ENCODE results near the gene ADAM10. TPM values are rescaled to one million over a fixed set of nuclear protein-coding genes. Genes with fewer than 3 reads are reported as not detected.
A peak's percentile ranks its signal among the peaks of the same experiment; 100 is the strongest.

Gene ADAM10
- polyA plus RNA-seq, 4 donors, result 5.1 to 147 (median 18.5) TPM

- H3K4me1 ChIP-seq (ENCODE audit: control insufficient read depth in 3 of 3, insufficient read depth in 2 of 3, low read depth in 1 of 3, low read length in 2 of 3), result peaks cover 0 to 4% (median 0%) of the 10 kb centered on the region in 3 donors
- no peak for FAIRE-seq
- H3K36me3 ChIP-seq (ENCODE audit: control insufficient read depth in 3 of 3, insufficient read depth in 2 of 3, low read depth in 1 of 3, low read length in 3 of 3), result no peaks in the 10 kb centered on the region
- peak in 1 of 2 donors; percentile 48 for DNase-seq
- peaks cover 0 to 4% of the 10 kb centered on the region in 2 donors for H3K9me3 ChIP-seq (ENCODE audit: control insufficient read depth in 2 of 2, insufficient read depth in 1 of 2, low read depth in 1 of 2, low read length in 1 of 2)
- H3K27ac ChIP-seq (ENCODE audit: low read depth in 1 of 3, low read length in 2 of 3), result no peak overlapping the region
- H3K4me3 ChIP-seq (ENCODE audit: low read depth in 1 of 3, low read length in 3 of 3), result no peak overlapping the region
- 2 to 17% (median 11%) methylated on average over 2 of the region's 2 CpGs for WGBS, 3 donors
- no peaks in the 10 kb centered on the region for H3K27me3 ChIP-seq (ENCODE audit: control insufficient read depth in 3 of 3, insufficient read depth in 3 of 3, low read length in 3 of 3)
Observed at GRCh38 chr15:58568157-58568571, 181.3 kb downstream of the ADAM10 start.

DNA sequence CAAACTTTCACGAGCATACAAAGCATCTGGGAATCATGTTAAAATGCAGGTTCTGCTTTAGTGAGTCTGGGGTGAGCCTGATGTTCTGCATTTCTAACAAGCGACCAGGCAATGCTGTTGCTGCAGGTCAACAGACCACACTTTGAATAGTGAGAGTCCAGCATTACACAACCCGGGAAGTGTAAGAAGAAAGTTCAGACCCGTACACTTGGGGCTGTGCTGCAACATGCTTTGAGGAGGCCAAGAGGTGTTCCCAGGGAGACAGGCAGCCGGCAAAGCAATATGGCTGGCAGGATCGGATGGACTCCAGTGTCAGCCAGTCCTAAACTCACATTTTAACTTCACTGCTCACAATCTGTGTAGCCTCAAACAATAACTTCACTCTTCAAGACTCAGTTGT is 183.5 kb downstream of the ADAM10 start:
- H3K4me3 ChIP-seq (ENCODE audit: low read depth in 1 of 3, low read length in 3 of 3), result no peak overlapping the region
- no peak overlapping the region for H3K27ac ChIP-seq (ENCODE audit: low read depth in 1 of 3, low read length in 2 of 3)
- FAIRE-seq (no peak), DNase-seq (no peak)
- H3K36me3 ChIP-seq (ENCODE audit: control insufficient read depth in 3 of 3, insufficient read depth in 2 of 3, low read depth in 1 of 3, low read length in 3 of 3), result no peaks in the 10 kb centered on the region
- H3K27me3 ChIP-seq (ENCODE audit: control insufficient read depth in 3 of 3, insufficient read depth in 3 of 3, low read length in 3 of 3), result no peaks in the 10 kb centered on the region
- H3K9me3 ChIP-seq (ENCODE audit: control insufficient read depth in 2 of 2, insufficient read depth in 1 of 2, low read depth in 1 of 2, low read length in 1 of 2), result peaks cover 0 to 4% of the 10 kb centered on the region in 2 donors
- 86 to 94% (median 93%) methylated on average over 6 of the region's 6 CpGs for WGBS, 3 donors
- no peaks in the 10 kb centered on the region for H3K4me1 ChIP-seq (ENCODE audit: control insufficient read depth in 3 of 3, insufficient read depth in 2 of 3, low read depth in 1 of 3, low read length in 2 of 3)

- H3K36me3 ChIP-seq (ENCODE audit: control insufficient read depth in 3 of 3, insufficient read depth in 2 of 3, low read depth in 1 of 3, low read length in 3 of 3), result no peaks in the 10 kb centered on the region
- WGBS, 3 donors, result 65 to 68% (median 67%) methylated on average over 4 of the region's 4 CpGs
- DNase-seq, result no peak
- H3K4me3 ChIP-seq (ENCODE audit: low read depth in 1 of 3, low read length in 3 of 3), result no peak overlapping the region
- H3K9me3 ChIP-seq (ENCODE audit: control insufficient read depth in 2 of 2, insufficient read depth in 1 of 2, low read depth in 1 of 2, low read length in 1 of 2), result peaks cover 0 to 4% of the 10 kb centered on the region in 2 donors
- no peaks in the 10 kb centered on the region for H3K27me3 ChIP-seq (ENCODE audit: control insufficient read depth in 3 of 3, insufficient read depth in 3 of 3, low read length in 3 of 3)
- FAIRE-seq, result no peak
- H3K27ac ChIP-seq (ENCODE audit: low read depth in 1 of 3, low read length in 2 of 3), result no peak overlapping the region
- no peaks in the 10 kb centered on the region for H3K4me1 ChIP-seq (ENCODE audit: control insufficient read depth in 3 of 3, insufficient read depth in 2 of 3, low read depth in 1 of 3, low read length in 2 of 3)
Observed at GRCh38 chr15:58565619-58566018, 183.9 kb downstream of the ADAM10 start.

GRCh38 chr15:58564981-58565380 is 184.5 kb downstream of the ADAM10 start:
- no peak for DNase-seq
- peaks cover 0 to 4% of the 10 kb centered on the region in 2 donors for H3K9me3 ChIP-seq (ENCODE audit: control insufficient read depth in 2 of 2, insufficient read depth in 1 of 2, low read depth in 1 of 2, low read length in 1 of 2)

GRCh38 chr15:58562135-58562534 is 187.4 kb downstream of the ADAM10 start:
- WGBS, 3 donors, result 42 to 83% (median 82%) methylated on average over 3 of the region's 3 CpGs
- DNase-seq, result no peak
- Histone ChIP-seq H3K4me1 (ENCODE audit: control insufficient read depth in 3 of 3, insufficient read depth in 2 of 3, low read depth in 1 of 3, low read length in 2 of 3) (no peaks in the 10 kb centered on the region), H3K36me3 (ENCODE audit: control insufficient read depth in 3 of 3, insufficient read depth in 2 of 3, low read depth in 1 of 3, low read length in 3 of 3) (no peaks in the 10 kb centered on the region), H3K4me3 (ENCODE audit: low read depth in 1 of 3, low read length in 3 of 3) (no peak overlapping the region), H3K27me3 (ENCODE audit: control insufficient read depth in 3 of 3, insufficient read depth in 3 of 3, low read length in 3 of 3) (no peaks in the 10 kb centered on the region), H3K9me3 (ENCODE audit: control insufficient read depth in 2 of 2, insufficient read depth in 1 of 2, low read depth in 1 of 2, low read length in 1 of 2) (no peaks in the 10 kb centered on the region), H3K27ac (ENCODE audit: low read depth in 1 of 3, low read length in 2 of 3) (no peak overlapping the region)
- no peak for FAIRE-seq

More at GRCh38 chr15:58564981-58565380, 184.5 kb downstream of the ADAM10 start:
- no peaks in the 10 kb centered on the region for H3K4me1 ChIP-seq (ENCODE audit: control insufficient read depth in 3 of 3, insufficient read depth in 2 of 3, low read depth in 1 of 3, low read length in 2 of 3)
- no peak for FAIRE-seq
- 34 to 70% (median 63%) methylated on average over 5 to 6 of the region's 6 CpGs for WGBS, 3 donors
- H3K36me3 ChIP-seq (ENCODE audit: control insufficient read depth in 3 of 3, insufficient read depth in 2 of 3, low read depth in 1 of 3, low read length in 3 of 3), result no peaks in the 10 kb centered on the region
- no peak overlapping the region for H3K4me3 ChIP-seq (ENCODE audit: low read depth in 1 of 3, low read length in 3 of 3)
- no peaks in the 10 kb centered on the region for H3K27me3 ChIP-seq (ENCODE audit: control insufficient read depth in 3 of 3, insufficient read depth in 3 of 3, low read length in 3 of 3)
- no peak overlapping the region for H3K27ac ChIP-seq (ENCODE audit: low read depth in 1 of 3, low read length in 2 of 3)

DNA sequence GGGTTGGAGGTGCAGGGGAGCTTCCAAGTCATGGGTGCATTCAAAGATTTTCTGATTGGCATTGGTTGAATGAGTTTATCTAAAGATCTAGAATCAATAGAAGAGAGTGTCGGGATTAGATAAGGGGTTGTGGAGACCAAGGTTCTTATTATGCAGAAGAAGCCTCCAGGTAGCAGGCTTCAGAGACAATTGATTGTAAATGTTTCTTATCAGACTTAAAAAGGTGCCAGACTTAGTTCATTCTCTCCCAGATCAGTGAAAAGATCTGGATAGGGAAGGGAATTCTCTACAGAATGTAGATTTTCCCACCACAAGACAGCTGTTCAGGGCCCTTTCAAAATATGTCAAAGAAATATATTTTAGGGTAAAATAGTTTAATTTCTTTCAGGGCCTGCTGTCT is 188.2 kb downstream of the ADAM10 start:
- H3K27me3 ChIP-seq (ENCODE audit: control insufficient read depth in 3 of 3, insufficient read depth in 3 of 3, low read length in 3 of 3), result no peaks in the 10 kb centered on the region
- DNase-seq, result no peak
- H3K36me3 ChIP-seq (ENCODE audit: control insufficient read depth in 3 of 3, insufficient read depth in 2 of 3, low read depth in 1 of 3, low read length in 3 of 3), result no peaks in the 10 kb centered on the region
- H3K27ac ChIP-seq (ENCODE audit: low read depth in 1 of 3, low read length in 2 of 3), result no peak overlapping the region
- no peaks in the 10 kb centered on the region for H3K4me1 ChIP-seq (ENCODE audit: control insufficient read depth in 3 of 3, insufficient read depth in 2 of 3, low read depth in 1 of 3, low read length in 2 of 3)
- 0 to 47% (median 7%) methylated on average over 1 of the region's 1 CpG for WGBS, 3 donors
- H3K9me3 ChIP-seq (ENCODE audit: control insufficient read depth in 2 of 2, insufficient read depth in 1 of 2, low read depth in 1 of 2, low read length in 1 of 2), result no peaks in the 10 kb centered on the region
- no peak for FAIRE-seq
- no peak overlapping the region for H3K4me3 ChIP-seq (ENCODE audit: low read depth in 1 of 3, low read length in 3 of 3)

DNA sequence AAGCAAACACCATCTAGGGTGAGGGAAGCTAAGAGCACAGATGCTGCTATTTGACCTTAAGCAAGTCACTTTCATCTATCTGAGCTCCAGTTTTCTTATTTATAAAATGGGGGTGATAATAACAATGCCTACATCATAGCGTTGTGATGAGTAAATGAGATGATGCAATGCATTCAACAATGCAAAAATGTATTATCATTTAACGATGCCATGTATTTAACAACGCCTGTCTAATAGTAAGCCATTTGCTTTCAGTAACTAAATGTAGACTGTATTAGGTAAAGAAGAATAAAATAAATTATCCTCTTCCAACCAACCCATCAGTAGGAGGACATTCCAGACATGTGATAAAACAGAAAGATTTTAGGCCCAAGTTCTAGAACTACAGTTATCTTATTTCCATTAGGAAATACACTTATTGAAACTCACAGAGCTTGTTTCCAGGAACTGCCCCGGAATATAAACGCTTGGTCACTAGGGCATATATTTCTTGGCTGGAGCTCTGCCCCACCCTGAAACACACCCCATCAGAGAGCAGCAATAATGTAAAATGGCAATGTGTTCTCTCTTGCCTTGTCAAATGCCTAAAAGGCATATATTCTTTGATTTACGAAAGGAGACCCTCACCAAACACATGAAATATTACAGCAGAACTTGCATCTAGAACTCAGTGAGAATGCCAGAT is 189.5 kb downstream of the ADAM10 start:
- 56 to 75% (median 65%) methylated on average over 6 of the region's 6 CpGs for WGBS, 3 donors
- DNase-seq, result peak; percentile 48 to 83

GRCh38 chr15:58558777-58559176 is 190.7 kb downstream of the ADAM10 start:
- no peaks in the 10 kb centered on the region for H3K27me3 ChIP-seq (ENCODE audit: control insufficient read depth in 3 of 3, insufficient read depth in 3 of 3, low read length in 3 of 3)
- DNase-seq (no peak), FAIRE-seq (no peak)
- no peaks in the 10 kb centered on the region for H3K36me3 ChIP-seq (ENCODE audit: control insufficient read depth in 3 of 3, insufficient read depth in 2 of 3, low read depth in 1 of 3, low read length in 3 of 3)
- no peak overlapping the region for H3K4me3 ChIP-seq (ENCODE audit: low read depth in 1 of 3, low read length in 3 of 3)
- 90 to 94% (median 94%) methylated on average over 1 of the region's 1 CpG for WGBS, 3 donors
- H3K4me1 ChIP-seq (ENCODE audit: control insufficient read depth in 3 of 3, insufficient read depth in 2 of 3, low read depth in 1 of 3, low read length in 2 of 3), result no peaks in the 10 kb centered on the region
- no peaks in the 10 kb centered on the region for H3K9me3 ChIP-seq (ENCODE audit: control insufficient read depth in 2 of 2, insufficient read depth in 1 of 2, low read depth in 1 of 2, low read length in 1 of 2)
- no peak overlapping the region for H3K27ac ChIP-seq (ENCODE audit: low read depth in 1 of 3, low read length in 2 of 3)

More for the DNA sequence above, 189.5 kb downstream of the ADAM10 start:
- no peak overlapping the region for H3K4me3 ChIP-seq (ENCODE audit: low read depth in 1 of 3, low read length in 3 of 3)
- H3K36me3 ChIP-seq (ENCODE audit: control insufficient read depth in 3 of 3, insufficient read depth in 2 of 3, low read depth in 1 of 3, low read length in 3 of 3), result no peaks in the 10 kb centered on the region
- H3K27me3 ChIP-seq (ENCODE audit: control insufficient read depth in 3 of 3, insufficient read depth in 3 of 3, low read length in 3 of 3), result no peaks in the 10 kb centered on the region
- no peaks in the 10 kb centered on the region for H3K9me3 ChIP-seq (ENCODE audit: control insufficient read depth in 2 of 2, insufficient read depth in 1 of 2, low read depth in 1 of 2, low read length in 1 of 2)
- H3K27ac ChIP-seq (ENCODE audit: low read depth in 1 of 3, low read length in 2 of 3), result no peak overlapping the region
- FAIRE-seq, result no peak
- no peaks in the 10 kb centered on the region for H3K4me1 ChIP-seq (ENCODE audit: control insufficient read depth in 3 of 3, insufficient read depth in 2 of 3, low read depth in 1 of 3, low read length in 2 of 3)

DNA sequence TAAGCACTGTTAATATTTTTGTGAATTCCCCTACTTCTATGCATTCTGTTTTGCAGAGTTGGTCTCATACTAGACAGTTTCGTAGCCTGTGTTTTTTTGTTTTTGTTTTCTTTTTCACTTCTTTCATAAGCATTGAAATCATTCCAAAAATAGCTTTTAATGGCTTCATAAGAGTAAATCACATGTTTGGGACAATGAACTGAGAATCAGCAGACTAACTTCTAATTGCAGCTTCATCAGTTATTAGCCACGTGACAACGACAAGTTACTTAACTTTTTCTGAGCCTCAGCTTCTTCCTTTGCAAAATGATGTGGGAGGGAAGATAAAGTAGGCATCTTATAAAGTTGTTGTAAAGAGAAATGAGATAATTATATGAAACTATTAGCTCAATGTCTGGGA is 193.0 kb downstream of the ADAM10 start:
- H3K4me3 ChIP-seq (ENCODE audit: low read depth in 1 of 3, low read length in 3 of 3), result no peak overlapping the region
- no peak for FAIRE-seq
- H3K4me1 ChIP-seq (ENCODE audit: control insufficient read depth in 3 of 3, insufficient read depth in 2 of 3, low read depth in 1 of 3, low read length in 2 of 3), result peaks cover 2 to 11% (median 5%) of the 10 kb centered on the region in 3 donors

More for the DNA sequence above, 193.0 kb downstream of the ADAM10 start:
- DNase-seq, result no peak
- Histone ChIP-seq H3K27me3 (ENCODE audit: control insufficient read depth in 3 of 3, insufficient read depth in 3 of 3, low read length in 3 of 3) (no peaks in the 10 kb centered on the region), H3K9me3 (ENCODE audit: control insufficient read depth in 2 of 2, insufficient read depth in 1 of 2, low read depth in 1 of 2, low read length in 1 of 2) (no peaks in the 10 kb centered on the region), H3K36me3 (ENCODE audit: control insufficient read depth in 3 of 3, insufficient read depth in 2 of 3, low read depth in 1 of 3, low read length in 3 of 3) (no peaks in the 10 kb centered on the region), H3K27ac (ENCODE audit: low read depth in 1 of 3, low read length in 2 of 3) (no peak overlapping the region)
- 65 to 77% (median 74%) methylated on average over 3 of the region's 3 CpGs for WGBS, 3 donors
